ENCODE data around the gene WDR59.

GRCh38 chr16:74892574-74893461 lies 92.1 kb downstream of the WDR59 start:
- TF ChIP-seq POLR2A (IDR thresholded peaks at IDR 0.05; ENCODE audit: low read length): no peak
- no peak for TF ChIP-seq GATA1 (IDR thresholded peaks at IDR 0.05; ENCODE audit: low read depth, low read length)
